Endothelial cell of umbilical vein (primary cell): ENCODE results near the gene PPP1R1A. TPM values are rescaled to one million over a fixed set of nuclear protein-coding genes. Genes with fewer than 3 reads are reported as not detected.

Experiments used
- BruUV-seq: library from RNA; stranded (reverse); fragments of 400-500 nt; replicated peaks from 2 replicates; lab custom pipeline; 2021; lab: Mats Ljungman, UMichigan
- CTCF ChIA-PET: fragments of 300-600, 350-600 bp; sonication (Branson Sonifier 250); formaldehyde crosslinking; loops from one replicate; lab custom pipeline; 2021; ENCODE audit warnings: antibody characterized with exemption, inconsistent platforms; lab: Charles Lee
- POLR2A ChIA-PET: fragments of 300-600, 350-600 bp; sonication (Branson Sonifier 250); formaldehyde crosslinking; loops from one replicate; lab custom pipeline; 2021; ENCODE audit warnings: antibody characterized with exemption, inconsistent platforms; lab: Charles Lee
- DNase-seq: peaks from one replicate; pipeline ENCODE4 v3.0.0-alpha.2; 2011; ENCODE audit warnings: low read depth, low spot score
- FAIRE-seq: peaks from 2 replicates; lab custom pipeline; 2011; peaks lifted over from hg19 to GRCh38; lab: Jason Lieb, UNC
- H2AFZ ChIP-seq: 2 replicates; pipeline ENCODE4 v1.6.0; 2012; ENCODE audit warnings: low read depth, low read length, control low read depth, inconsistent platforms
- H3K27ac ChIP-seq: 2 replicates; pipeline ENCODE4 v1.5.1; 2011; ENCODE audit warnings: low read depth, mild to moderate bottlenecking, control low read depth, low read length, moderate library complexity; ENCODE audit not compliant: insufficient read depth
- H3K27me3 ChIP-seq, 2 experiments: 2 replicates each; pipeline versions ENCODE4 v1.6.0 to v1.6.1; 2011; ENCODE audit warnings: low read length in 2 of 2, mixed read lengths in 1 of 2; ENCODE audit not compliant: control insufficient read depth in 2 of 2, insufficient read depth in 2 of 2
- H3K36me3 ChIP-seq, 2 experiments: 2 replicates in 1 of 2; 3 replicates in 1 of 2; pipeline ENCODE4 v1.5.1; 2011; ENCODE audit warnings: low read length in 2 of 2, mild to moderate bottlenecking in 1 of 2, moderate library complexity in 1 of 2; ENCODE audit not compliant: control insufficient read depth in 2 of 2, insufficient read depth in 2 of 2; ENCODE audit errors: extremely low read depth in 1 of 2
- H3K4me1 ChIP-seq: 3 replicates; pipeline ENCODE4 v1.5.1; 2011; ENCODE audit warnings: mild to moderate bottlenecking, low read length; ENCODE audit not compliant: control insufficient read depth, insufficient read depth; ENCODE audit errors: extremely low read depth
- H3K4me2 ChIP-seq: 2 replicates; pipeline ENCODE4 v1.6.1; 2011; ENCODE audit warnings: low read length, control low read depth, mixed read lengths; ENCODE audit not compliant: insufficient read depth
- H3K4me3 ChIP-seq, 3 experiments: fragments of 200-600 bp in 1 of 3; sonication (generic), shearing (Covaris generic) in 1 of 3; replicated peaks in 1 of 3; 2 replicates each; pipeline ENCODE4 v1.5.1; 2011 to 2016; ENCODE audit warnings: control low read depth in 3 of 3, low read length in 3 of 3, mild to moderate bottlenecking in 2 of 3, inconsistent platforms in 1 of 3, low read depth in 1 of 3, moderate library complexity in 1 of 3; ENCODE audit not compliant: insufficient read depth in 1 of 3
- H3K79me2 ChIP-seq: 2 replicates; pipeline ENCODE4 v1.6.0; 2012; ENCODE audit warnings: low read length, inconsistent platforms; ENCODE audit not compliant: control insufficient read depth, insufficient read depth
- H3K9ac ChIP-seq: replicated peaks from 2 replicates; pipeline ENCODE3; 2011; ENCODE audit warnings: low read length, control low read depth; ENCODE audit not compliant: insufficient read depth; ENCODE audit errors: extremely low read depth
- H3K9me1 ChIP-seq: replicated peaks from 3 replicates; pipeline ENCODE4 v1.6.0; 2011; ENCODE audit warnings: mild to moderate bottlenecking, low read length; ENCODE audit not compliant: control insufficient read depth, insufficient read depth; ENCODE audit errors: extremely low read depth
- H3K9me3 ChIP-seq: replicated peaks from 2 replicates; pipeline ENCODE4 v1.5.1; 2012; ENCODE audit warnings: low read length, inconsistent platforms; ENCODE audit not compliant: control insufficient read depth, insufficient read depth
- H4K20me1 ChIP-seq: replicated peaks from 2 replicates; pipeline ENCODE3; 2011; ENCODE audit warnings: mild to moderate bottlenecking, low read length; ENCODE audit not compliant: control insufficient read depth, insufficient read depth; ENCODE audit errors: extremely low read depth
- CTCF ChIP-seq, 2 donors: IDR thresholded peaks; 1 replicate in 1 of 2; 2 replicates in 1 of 2; pipeline ENCODE4 v1.5.1; 2011; ENCODE audit warnings: low read length in 2 of 2, mild to moderate bottlenecking in 2 of 2, moderate library complexity in 2 of 2, control low read depth in 1 of 2, inconsistent platforms in 1 of 2, low read depth in 1 of 2; ENCODE audit not compliant: insufficient read depth in 1 of 2; ENCODE audit errors: extremely low read depth in 1 of 2
- EZH2 ChIP-seq: IDR thresholded peaks from 2 replicates; pipeline ENCODE4 v1.6.1; 2012; ENCODE audit warnings: borderline replicate concordance, low read depth, mild to moderate bottlenecking, moderate library complexity, low read length, inconsistent platforms; ENCODE audit not compliant: severe bottlenecking
- FOS ChIP-seq: IDR thresholded peaks from 2 replicates; pipeline ENCODE4 v1.6.1; 2011; ENCODE audit warnings: mild to moderate bottlenecking, low read length, moderate library complexity, borderline replicate concordance; ENCODE audit not compliant: insufficient read depth
- GATA2 ChIP-seq: IDR thresholded peaks from 2 replicates; pipeline ENCODE4 v1.7.0; 2011; ENCODE audit warnings: low read depth, mild to moderate bottlenecking, moderate library complexity, mixed read lengths, low read length; ENCODE audit not compliant: insufficient read length, insufficient read depth
- JUN ChIP-seq: IDR thresholded peaks from 2 replicates; pipeline ENCODE4 v1.6.1; 2011; ENCODE audit warnings: borderline replicate concordance, low read depth; ENCODE audit not compliant: insufficient read length, insufficient read depth
- MAX ChIP-seq: IDR thresholded peaks from 2 replicates; pipeline ENCODE4 v1.6.1; 2011; ENCODE audit not compliant: insufficient read depth, insufficient read length
- MYC ChIP-seq: IDR thresholded peaks from one replicate; pipeline ENCODE4 v1.6.1; 2011; ENCODE audit warnings: mild to moderate bottlenecking, low read depth, low read length
- POLR2A ChIP-seq: IDR thresholded peaks from 2 replicates; pipeline ENCODE4 v1.6.1; 2012; ENCODE audit warnings: low read depth, mild to moderate bottlenecking, control low read depth, low read length
- POLR2AphosphoS5 ChIP-seq: IDR thresholded peaks from 2 replicates; pipeline ENCODE4 v1.6.1; 2012; ENCODE audit warnings: low read depth, mild to moderate bottlenecking, control low read depth, low read length, moderate library complexity; ENCODE audit not compliant: insufficient read depth
- dilution Hi-C: fragments of 300-500 bp; cut with MboI; formaldehyde crosslinking; loops from one replicate; pipeline ENCODE4 v1.15.0; 2019; ENCODE audit warnings: low sequenced_read_pairs; ENCODE audit not compliant: extremely low pct_ligation_motif_present
- intact Hi-C: fragments of 100-400 bp; cut with micrococcal nuclease; formaldehyde crosslinking; loops from one replicate; pipeline ENCODE4 v1.10.0; 2022
- polyA plus RNA-seq, 4 experiments: library from polyadenylated mRNA; depleted of rRNA in 3 of 4; stranded (reverse) in 3 of 4; unstranded in 1 of 4; fragments of >200 nt; gene quantifications; 2 replicates each; pipeline versions ENCODE4 v1.2.1 to v1.2.3, GENCODE V29; 2011 to 2012; ENCODE audit warnings: missing spikeins in 1 of 4
- total RNA-seq: library from RNA; stranded (reverse); gene quantifications from 2 replicates; pipeline ENCODE4 v1.2.3, GENCODE V29; 2021

PPP1R1A gene
- total and polyA plus RNA-seq, 2 donors (not counting 3 experiments of a cell fraction or from before 2014, with no cell fraction given), result not detected

DNA sequence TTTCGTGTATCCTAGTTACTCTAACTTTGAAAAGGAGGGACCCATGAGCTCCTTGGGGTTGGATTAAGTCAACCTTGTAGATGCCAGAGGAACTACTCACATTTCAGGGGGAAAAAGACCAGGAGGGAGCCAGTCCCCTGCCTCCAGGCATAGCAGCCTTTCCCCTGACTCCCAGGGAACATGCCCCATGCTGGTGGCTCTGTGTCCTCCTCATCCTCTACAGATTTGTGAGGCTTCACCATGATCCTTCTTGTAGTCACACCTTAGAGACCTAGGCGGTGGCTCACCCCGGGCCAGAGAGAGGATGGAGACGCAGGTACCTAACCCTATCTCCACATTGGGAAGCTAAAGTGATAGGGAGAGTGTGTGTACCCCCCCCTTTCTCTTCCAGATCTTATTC is 16.0 kb upstream of the PPP1R1A start:
- FAIRE-seq (no peak), DNase-seq (no peak)
- H4K20me1 ChIP-seq, result no peaks in the 10 kb centered on the region
- no peaks in the 10 kb centered on the region for H3K4me1 ChIP-seq
- POLR2A ChIA-PET, result no interaction called here
- no peak overlapping the region for H2AFZ ChIP-seq
- dilution Hi-C loops, result no loop called here
- peaks cover 0 to 2% of the 10 kb centered on the region in 2 experiments for H3K27me3 ChIP-seq
- no peaks in the 10 kb centered on the region for H3K9me1 ChIP-seq
- H3K36me3 ChIP-seq, result no peaks in the 10 kb centered on the region
- H3K79me2 ChIP-seq, result no peaks in the 10 kb centered on the region
- H3K4me2 ChIP-seq, result no peak overlapping the region
- intact Hi-C loops, result no loop called here
- H3K9me3 ChIP-seq, result no peaks in the 10 kb centered on the region
- H3K9ac ChIP-seq, result no peak overlapping the region
- CTCF ChIA-PET, result interaction anchor here (0.7 to 1.5 kb wide), 5 partner anchors 8 to 332 kb away, joined by 3 to 5 read pairs (median 4); no protein-coding TSS in a partner anchor
- no peak overlapping the region for H3K27ac ChIP-seq
- no peak for TF ChIP-seq JUN
- TF ChIP-seq FOS, result no peak
- no peak overlapping the region for H3K4me3 ChIP-seq
- BruUV-seq, result no TSS peak

GRCh38 chr12:54603872-54604271 is 15.4 kb upstream of the PPP1R1A start:
- dilution Hi-C loops (no loop called here), intact Hi-C loops (no loop called here)
- Histone ChIP-seq H3K36me3 (no peaks in the 10 kb centered on the region), H3K9me3 (no peaks in the 10 kb centered on the region), H4K20me1 (no peaks in the 10 kb centered on the region), H3K4me2 (no peak overlapping the region), H3K4me1 (no peaks in the 10 kb centered on the region), H3K27me3 (peaks cover 0 to 4% of the 10 kb centered on the region in 2 experiments), H3K79me2 (no peaks in the 10 kb centered on the region), H3K9ac (no peak overlapping the region), H3K27ac (no peak overlapping the region), H3K9me1 (no peaks in the 10 kb centered on the region), H2AFZ (no peak overlapping the region), H3K4me3 (no peak overlapping the region)
- FAIRE-seq, result no peak
- no peak for DNase-seq
- POLR2A ChIA-PET, result no interaction called here
- BruUV-seq, result no TSS peak
- no peak for TF ChIP-seq FOS
- TF ChIP-seq MAX, result no peak
- TF ChIP-seq EZH2, result no peak
- no peak for TF ChIP-seq POLR2A
- TF ChIP-seq MYC, result no peak
- no peak for TF ChIP-seq POLR2AphosphoS5
- TF ChIP-seq GATA2, result no peak
- TF ChIP-seq CTCF (IDR thresholded peaks at IDR 0.05; ENCODE audit: extremely low read depth in 1 of 2, insufficient read depth in 1 of 2, low read depth in 1 of 2, low read length in 2 of 2), result no peak
- no peak for TF ChIP-seq JUN
- CTCF ChIA-PET, result interaction anchor here (1.1 to 1.5 kb wide), 3 partner anchors 8 to 24 kb away, joined by 4 to 5 read pairs (median 4); no protein-coding TSS in a partner anchor
